Glomerular visceral epithelial cell (primary cell): Measurements from ENCODE around the gene BMP5.

Experiments
- DNase-seq: peaks from one replicate; pipeline ENCODE4 v3.0.0-alpha.2; 2016; ENCODE audit errors: extremely low spot score

Gene BMP5

GRCh38 chr6:55812509-55812908, 62.9 kb downstream of the BMP5 start:
- DNase-seq = no peak

GRCh38 chr6:55811074-55811473, 64.3 kb downstream of the BMP5 start:
- DNase-seq = no peak

GRCh38 chr6:55802259-55802658, 73.1 kb downstream of the BMP5 start:
- no peak for DNase-seq

GRCh38 chr6:55798571-55798970, 76.8 kb downstream of the BMP5 start:
- DNase-seq = no peak

- peak; percentile 23 for DNase-seq
Measured at GRCh38 chr6:55794136-55794812, 81.1 kb downstream of the BMP5 start.

- no peak for DNase-seq
Measured at GRCh38 chr6:55785273-55785672, 90.1 kb downstream of the BMP5 start.

DNA sequence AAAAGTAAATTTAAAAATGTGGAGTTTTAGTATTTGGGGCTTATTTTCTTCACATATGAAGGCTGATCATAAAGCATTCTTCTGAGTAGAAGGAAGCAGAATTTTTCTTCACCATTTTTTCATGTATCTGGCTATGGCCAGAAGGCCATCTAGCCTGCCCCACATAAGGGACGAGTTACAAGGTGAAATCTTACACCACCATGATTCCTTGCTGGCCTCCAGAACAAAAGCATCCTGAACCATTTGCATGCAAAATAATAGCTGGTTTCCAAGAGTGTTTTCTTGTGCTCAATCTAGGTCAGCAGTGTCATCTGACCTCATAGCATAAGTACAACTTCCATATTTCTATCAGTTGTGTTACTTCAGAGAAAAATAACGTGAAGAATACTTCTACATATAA, 93.1 kb downstream of the BMP5 start:
- no peak for DNase-seq

DNA sequence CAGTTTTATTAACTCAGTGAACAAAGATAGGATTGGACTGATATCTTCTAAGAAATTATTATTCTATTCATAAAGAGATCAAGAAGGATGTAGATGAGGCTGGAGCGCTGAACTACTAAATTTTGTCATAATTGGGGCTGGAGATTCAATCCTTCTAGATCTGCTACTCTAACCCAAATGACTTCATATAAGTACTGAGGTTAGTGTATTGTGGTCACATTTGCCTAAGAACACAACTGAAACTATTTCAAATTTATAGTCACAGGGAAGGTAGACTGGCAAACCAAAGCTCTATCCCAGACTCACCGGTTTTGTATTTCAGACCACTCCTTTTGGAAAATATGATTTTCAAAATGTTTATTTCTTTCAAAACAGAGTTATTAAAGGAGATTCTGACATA, 96.7 kb downstream of the BMP5 start:
- no peak for DNase-seq

DNA sequence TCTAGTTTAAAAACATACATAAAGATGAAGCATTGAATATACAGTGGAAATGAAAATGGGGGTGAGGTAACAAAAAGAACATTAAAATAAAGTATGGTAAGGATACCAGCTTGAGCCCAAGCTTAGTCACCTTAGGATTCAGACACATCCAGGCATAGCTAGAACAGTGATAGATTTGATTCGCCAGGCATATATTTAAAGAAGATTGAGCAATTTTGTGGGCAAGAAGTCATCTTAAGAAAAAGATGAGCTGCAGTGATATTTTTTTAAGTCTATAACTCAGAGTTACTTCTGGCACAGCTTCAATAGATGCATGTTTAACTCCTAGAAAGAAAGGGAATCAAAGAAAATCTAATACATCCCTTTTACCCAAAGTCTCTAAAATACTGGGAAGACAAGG, 97.9 kb downstream of the BMP5 start:
- peak; percentile 2 for DNase-seq

- no peak for DNase-seq
Measured at GRCh38 chr6:55776113-55776512, 99.3 kb downstream of the BMP5 start.

DNA sequence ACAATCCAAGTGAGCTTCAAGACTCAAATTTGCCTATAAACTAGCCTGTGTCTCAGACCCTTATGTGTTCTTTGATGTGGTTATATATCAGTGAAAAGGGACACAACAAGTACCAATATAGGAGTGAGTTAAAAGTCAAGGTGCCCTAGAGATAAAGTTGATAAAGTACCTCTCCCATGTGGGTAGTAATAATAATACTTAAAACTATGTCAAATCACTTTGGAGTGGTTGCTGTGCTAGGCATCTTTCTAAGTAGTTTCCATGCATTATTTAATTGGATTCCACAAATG, 100.4 kb downstream of the BMP5 start:
- DNase-seq = no peak

DNA sequence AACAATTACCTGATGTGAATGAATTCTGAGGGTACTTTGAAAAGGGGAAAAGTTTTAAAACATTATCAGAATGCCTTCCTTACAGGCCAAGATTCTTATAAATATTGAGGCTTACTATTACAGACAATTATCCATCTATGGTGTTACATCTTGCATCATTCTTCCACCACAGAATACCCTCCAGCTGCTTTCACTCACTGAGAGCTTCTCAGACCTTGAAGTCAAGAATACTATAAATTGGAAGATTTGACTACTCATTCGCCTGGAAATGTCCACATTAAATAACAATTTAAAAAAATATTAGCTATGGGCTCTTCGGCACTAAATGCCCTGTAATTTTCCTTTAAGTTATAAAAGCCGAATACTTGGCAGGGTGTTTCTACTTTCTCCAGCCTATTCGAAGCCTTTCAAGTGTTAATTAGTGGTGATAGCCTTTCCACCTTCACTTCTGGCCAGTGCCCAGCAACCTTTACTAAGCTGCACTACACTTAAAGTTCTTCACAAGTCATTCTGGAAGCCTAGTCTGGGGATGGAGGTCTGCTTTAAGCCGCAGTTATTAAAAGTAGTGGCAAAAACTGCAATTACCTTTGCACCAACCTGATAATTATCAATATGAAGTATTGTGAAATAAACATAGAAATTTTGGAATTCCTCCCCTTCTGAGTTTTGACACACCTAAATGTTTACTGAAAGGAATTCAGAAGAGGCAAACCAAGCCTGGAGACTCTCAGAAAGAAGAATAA, 100.9 kb downstream of the BMP5 start:
- DNase-seq = no peak

DNA sequence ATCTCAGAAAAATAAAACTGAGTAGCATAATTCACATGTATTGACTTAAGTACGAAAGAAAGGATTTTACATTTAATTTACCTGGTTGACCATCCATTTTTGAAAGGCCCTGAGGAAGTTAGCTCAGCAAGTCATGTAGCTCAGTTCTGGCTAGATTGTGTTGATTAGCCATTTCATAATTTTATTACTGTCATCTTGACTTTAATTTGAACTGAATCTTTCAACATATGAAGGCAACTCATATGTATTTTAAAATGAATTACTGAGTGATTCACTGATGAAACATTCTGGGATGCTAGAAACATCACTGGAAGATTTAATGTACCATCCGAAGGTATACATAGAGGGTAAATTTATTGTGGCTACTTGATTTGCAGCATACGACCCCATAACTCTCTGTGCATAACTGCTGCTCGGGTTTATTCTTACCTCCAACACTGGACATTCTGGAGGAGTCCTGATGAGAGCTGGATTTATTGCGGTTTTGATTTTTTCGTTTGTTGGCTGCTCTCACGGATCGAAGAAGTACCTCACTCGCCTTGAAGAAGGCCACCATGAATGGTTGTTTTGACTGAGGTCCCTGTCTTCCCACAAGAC, 101.7 kb downstream of the BMP5 start:
- DNase-seq = no peak

DNA sequence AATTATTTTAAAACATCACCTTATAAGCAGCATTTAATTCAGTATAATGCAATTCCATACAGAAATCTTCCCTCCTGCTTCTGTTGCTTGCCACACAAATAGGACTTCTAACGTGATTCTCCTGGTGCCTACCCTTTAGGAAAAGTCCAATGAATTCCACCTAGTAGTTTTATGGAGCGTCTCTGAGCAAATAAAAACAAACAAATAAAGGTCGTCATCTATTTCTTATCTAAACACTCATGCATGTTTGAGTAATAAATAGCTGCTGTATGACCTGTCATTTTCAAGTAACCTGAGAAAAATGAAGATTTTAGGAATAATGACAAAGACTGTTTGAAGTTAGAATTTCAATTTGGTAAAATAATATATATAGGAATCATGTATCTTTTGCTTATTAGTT, 102.7 kb downstream of the BMP5 start:
- DNase-seq = no peak

- DNase-seq = no peak
Measured at GRCh38 chr6:55759536-55759935, 115.9 kb downstream of the BMP5 start.

DNA sequence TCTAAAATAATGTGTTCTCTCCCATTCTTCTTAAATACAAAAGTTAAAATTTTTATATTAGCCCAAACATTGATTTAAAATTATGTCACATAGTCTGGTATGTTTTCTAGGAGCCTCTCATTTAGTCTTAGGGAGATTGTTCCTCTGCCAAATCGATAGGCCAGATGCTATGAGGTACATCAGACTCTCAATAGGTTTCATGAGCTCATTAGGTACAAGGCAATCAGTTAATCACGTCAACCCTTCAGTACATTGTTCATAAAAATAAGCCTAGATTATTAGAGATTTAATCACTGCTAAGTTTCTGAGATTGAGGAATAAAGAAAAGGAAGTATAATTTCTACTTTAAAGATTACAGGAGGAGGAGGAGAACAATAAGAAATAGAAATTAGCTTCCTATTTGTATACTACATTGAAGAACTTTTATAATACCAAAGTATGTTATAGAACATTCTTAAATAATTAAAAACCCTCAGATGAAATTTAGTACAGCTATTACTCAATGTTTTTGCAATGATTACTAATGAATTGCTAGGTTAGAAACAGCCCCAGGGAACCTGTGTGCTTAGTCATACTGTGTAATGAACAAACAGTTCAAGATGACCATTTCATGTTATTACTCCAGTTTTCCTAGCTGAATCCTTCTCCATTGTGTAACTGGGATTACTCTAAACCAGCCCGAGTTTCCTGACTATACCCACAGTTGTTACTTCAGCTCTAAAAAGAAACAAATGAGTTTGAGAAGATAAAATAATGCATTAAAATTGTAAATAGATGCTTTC, 117.0 kb downstream of the BMP5 start:
- peak; percentile 16 for DNase-seq

DNA sequence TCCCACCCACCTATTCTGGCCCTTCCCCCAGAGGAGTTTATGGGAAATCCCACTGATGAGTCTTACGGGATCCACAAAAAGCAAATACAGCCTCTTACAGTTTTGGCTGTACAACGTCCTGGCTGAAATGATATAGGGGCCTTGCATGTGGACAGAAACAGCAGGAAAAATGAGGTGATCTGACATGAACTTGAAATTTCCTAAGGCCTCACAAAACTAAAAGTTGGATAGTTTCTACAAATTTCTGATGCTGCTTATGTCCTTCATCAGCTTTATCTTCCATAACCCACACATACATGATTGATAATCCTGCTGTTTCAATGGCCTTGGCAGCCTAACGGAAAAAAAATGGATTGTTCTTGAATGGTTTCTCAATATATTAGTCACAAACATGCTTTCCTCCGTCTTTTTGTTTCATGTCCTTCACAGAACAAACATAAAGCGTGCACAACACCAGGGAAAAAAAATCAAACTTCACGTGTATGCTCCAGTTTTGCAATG, 118.8 kb downstream of the BMP5 start:
- DNase-seq = no peak

DNA sequence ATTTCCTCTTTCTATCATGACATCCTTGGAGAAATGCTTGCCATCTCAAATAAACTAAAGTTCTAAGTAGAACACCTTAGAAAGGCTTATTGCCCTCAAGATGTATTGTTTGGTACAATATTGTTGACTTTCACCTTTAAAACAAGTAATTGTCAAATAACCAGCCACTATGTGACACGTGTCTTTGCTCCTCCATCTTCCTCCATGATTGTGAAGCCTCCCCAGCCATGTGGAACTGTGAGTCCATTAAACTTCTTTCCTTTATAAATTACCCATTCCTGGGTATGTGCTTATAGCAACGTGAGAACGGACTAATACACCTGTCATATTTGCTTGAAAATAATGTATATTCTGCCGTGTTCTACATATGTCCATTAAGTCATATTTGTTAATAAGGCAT, 126.5 kb downstream of the BMP5 start:
- no peak for DNase-seq

GRCh38 chr6:55746473-55746872, 128.9 kb downstream of the BMP5 start:
- no peak for DNase-seq

DNA sequence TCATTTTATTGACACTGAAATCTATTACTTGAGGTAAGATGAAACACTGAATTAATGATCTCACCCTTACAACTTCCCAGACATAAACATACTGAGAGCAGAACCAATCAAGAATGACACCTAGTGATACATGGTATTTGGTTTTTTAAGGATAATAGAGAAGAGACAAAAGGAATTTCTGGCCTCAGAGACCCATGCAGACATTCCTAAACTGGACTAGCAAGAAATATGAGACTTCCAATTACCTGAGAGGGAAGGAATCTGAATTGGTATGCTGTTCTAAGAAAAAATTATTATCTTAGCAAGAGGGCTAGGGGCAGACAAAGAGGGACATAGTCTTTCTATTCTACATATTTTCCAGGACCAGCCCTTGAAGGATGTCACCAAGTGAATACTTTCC, 141.1 kb downstream of the BMP5 start:
- DNase-seq = peak; percentile 20

DNA sequence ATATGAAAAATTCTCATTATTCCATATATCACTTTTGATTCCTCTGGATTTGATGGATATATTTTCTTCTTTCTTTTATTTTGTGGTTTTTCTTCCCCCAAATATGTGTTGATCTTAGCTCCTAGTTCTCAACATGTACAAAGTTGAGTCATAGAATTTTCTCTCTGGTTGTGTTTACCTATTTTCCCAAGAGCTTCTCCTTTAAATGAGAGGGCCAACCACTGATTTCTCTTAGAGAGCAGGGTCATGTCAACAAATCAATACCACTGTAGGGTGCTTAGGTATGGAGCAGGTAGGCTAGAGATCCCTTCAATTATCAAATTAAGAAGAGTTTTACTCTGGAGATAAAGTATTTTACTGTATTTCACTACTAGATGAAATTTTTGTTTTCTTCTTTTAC, 145.7 kb downstream of the BMP5 start:
- no peak for DNase-seq

GRCh38 chr6:55726144-55726543, 149.2 kb downstream of the BMP5 start:
- DNase-seq = no peak

- no peak for DNase-seq
Measured at GRCh38 chr6:55714831-55715230, 160.6 kb downstream of the BMP5 start.
